ENCODE data around the gene WDR37. TPM values are rescaled to one million over a fixed set of nuclear protein-coding genes. Genes with fewer than 3 reads are reported as not detected.
A peak's percentile ranks its signal among the peaks of the same experiment; 100 is the strongest.
"Not testable (repeated sequence)": the region's sequence is repeated elsewhere in the genome, so short reads cannot be mapped to it uniquely, and the experiment has no call there.

WDR37 gene
- total and polyA plus RNA-seq, 4 donors: 18.7 to 32.6 (median 28.9) TPM

DNA sequence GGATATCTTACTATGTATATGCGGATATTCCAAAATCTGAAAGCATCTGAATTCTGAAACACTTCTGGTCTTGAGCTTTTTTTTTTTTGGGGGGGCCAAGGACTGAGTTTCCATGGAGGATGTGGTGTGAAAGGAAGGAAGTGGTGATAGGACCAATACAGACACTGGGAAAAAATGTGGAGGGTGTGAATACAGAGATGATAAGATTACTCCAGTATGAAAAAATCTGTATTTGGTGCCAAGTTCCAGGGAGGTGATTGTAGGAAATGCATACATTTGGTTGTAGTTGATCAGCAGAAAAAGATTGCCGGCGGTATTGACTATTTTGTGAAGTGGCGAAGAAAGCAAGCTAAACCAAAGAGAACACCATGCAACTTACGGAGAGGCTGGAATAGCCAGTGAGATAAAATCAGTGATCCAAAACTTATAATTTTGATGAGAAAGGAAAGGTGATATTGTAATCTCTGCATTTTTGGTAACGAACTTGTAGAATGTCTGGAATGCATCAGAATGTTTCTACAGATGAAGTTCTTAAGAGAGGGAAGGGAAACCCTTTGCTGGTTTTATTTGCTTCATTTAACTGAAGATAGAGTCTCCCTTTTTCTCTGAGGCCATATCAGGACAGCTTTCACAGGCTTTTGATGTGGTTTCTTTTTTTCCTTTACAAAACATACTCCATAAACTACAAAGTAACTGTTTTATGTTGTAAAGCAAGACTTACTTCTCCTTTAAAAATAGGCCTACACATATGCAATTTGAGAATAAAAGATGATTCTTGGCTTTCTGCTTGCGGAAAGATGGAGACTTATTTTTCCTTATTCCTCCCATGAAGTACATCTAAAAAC lies 6.0 kb downstream of the WDR37 start:
- H3K4me3 ChIP-seq (ENCODE audit: low read depth, low read length): no peak overlapping the region
- DNase-seq (ENCODE audit: low read depth in 4 of 6, low spot score in 6 of 6): no peak
- H3K9me3 ChIP-seq (ENCODE audit: control insufficient read depth, insufficient read depth, low read length): no peaks in the 10 kb centered on the region
- H3K36me3 ChIP-seq (ENCODE audit: control insufficient read depth, insufficient read depth, low read length): peaks cover 3% of the 10 kb centered on the region
- H3K27me3 ChIP-seq (ENCODE audit: control insufficient read depth, insufficient read depth, low read length): no peaks in the 10 kb centered on the region
- no peak overlapping the region for H3K27ac ChIP-seq (ENCODE audit: low read depth, low read length)
- H3K4me1 ChIP-seq (ENCODE audit: control insufficient read depth, insufficient read depth, low read length): peaks cover 5% of the 10 kb centered on the region
- WGBS (ENCODE audit: insufficient coverage): 94% methylated on average over 5 of the region's 7 CpGs

DNA sequence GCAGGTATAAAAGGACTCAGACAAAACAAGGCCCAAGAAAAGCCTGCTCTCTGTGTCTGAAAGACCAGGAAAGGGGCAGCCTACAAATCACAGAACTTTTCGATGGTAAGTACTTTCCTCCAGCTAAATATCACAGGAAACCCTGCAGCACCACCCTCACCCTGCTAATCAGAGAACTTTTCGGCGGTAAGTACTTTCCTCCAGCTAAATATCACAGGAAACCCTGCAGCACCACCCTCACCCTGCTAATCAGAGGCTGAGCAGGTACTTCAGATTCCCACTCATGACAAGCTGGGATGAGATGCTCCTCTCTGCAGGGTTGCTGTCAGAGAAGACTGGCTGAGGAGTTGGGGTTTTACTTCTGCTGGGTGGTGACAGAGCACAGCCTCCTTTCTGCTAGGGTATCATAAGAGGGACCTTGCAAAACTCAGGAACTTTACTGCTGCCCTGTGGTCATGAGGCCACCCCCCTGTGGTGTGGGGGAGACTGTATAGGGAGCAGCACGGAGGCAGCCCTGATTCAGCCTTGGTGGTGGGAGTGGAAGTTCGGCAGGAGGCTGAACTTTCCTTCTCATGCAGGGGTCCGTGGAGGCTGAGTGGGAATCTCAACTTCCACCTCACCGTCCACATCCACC lies 7.2 kb downstream of the WDR37 start:
- DNase-seq (ENCODE audit: low read depth in 4 of 6, low spot score in 6 of 6): no peak
- H3K27me3 ChIP-seq (ENCODE audit: control insufficient read depth, insufficient read depth, low read length): no peaks in the 10 kb centered on the region
- peaks cover 3% of the 10 kb centered on the region for H3K36me3 ChIP-seq (ENCODE audit: control insufficient read depth, insufficient read depth, low read length)
- no peak overlapping the region for H3K27ac ChIP-seq (ENCODE audit: low read depth, low read length)
- no peaks in the 10 kb centered on the region for H3K9me3 ChIP-seq (ENCODE audit: control insufficient read depth, insufficient read depth, low read length)
- no peaks in the 10 kb centered on the region for H3K4me1 ChIP-seq (ENCODE audit: control insufficient read depth, insufficient read depth, low read length)
- H3K4me3 ChIP-seq (ENCODE audit: low read depth, low read length): no peak overlapping the region
- WGBS (ENCODE audit: insufficient coverage): 98% methylated on average over 5 of the region's 7 CpGs

DNA sequence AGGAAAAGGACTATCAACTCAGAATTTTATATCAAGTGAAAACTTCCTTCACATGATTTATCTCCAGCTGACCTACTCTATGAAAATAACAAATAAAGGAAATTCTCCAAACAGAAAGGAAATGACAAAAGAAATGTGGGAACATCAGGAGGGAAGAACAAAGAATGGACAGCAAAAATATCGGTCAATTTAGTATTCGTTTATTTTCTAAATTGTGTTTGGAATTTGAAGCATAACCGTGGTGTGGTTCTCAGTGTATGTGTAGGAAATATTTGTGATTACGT lies 8.7 kb downstream of the WDR37 start:
- Histone ChIP-seq H3K4me1 (ENCODE audit: control insufficient read depth, insufficient read depth, low read length) (no peaks in the 10 kb centered on the region), H3K27ac (ENCODE audit: low read depth, low read length) (no peak overlapping the region), H3K27me3 (ENCODE audit: control insufficient read depth, insufficient read depth, low read length) (no peaks in the 10 kb centered on the region), H3K9me3 (ENCODE audit: control insufficient read depth, insufficient read depth, low read length) (no peaks in the 10 kb centered on the region), H3K4me3 (ENCODE audit: low read depth, low read length) (no peak overlapping the region), H3K36me3 (ENCODE audit: control insufficient read depth, insufficient read depth, low read length) (peaks cover under 1% of the 10 kb centered on the region)
- DNase-seq (ENCODE audit: low read depth in 4 of 6, low spot score in 6 of 6): no peak
- 100% methylated on average over 3 of the region's 4 CpGs for WGBS (ENCODE audit: insufficient coverage)

DNA sequence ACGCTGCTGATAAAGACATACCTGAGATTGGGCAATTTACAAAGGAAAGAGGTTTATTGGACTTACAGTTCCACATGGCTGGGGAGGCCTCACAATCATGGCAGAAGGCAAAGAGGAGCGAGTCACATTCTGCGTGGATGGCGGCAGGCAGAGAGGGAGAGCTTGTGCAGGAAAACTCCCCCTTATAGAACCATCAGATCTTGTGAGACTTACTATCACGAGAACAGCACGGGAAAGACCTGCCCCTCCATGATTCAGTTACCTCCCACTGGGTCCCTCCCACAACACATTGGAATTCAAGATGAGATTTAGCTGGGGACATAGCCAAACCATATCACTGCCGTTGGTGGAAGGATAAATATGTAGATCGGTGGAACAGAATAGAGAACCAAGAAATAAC lies 10.5 kb downstream of the WDR37 start:
- not testable (repeated sequence) for H3K9me3 ChIP-seq (ENCODE audit: control insufficient read depth, insufficient read depth, low read length); H3K36me3 ChIP-seq (ENCODE audit: control insufficient read depth, insufficient read depth, low read length)
- WGBS (ENCODE audit: insufficient coverage): 100% methylated on average over 2 of the region's 8 CpGs

DNA sequence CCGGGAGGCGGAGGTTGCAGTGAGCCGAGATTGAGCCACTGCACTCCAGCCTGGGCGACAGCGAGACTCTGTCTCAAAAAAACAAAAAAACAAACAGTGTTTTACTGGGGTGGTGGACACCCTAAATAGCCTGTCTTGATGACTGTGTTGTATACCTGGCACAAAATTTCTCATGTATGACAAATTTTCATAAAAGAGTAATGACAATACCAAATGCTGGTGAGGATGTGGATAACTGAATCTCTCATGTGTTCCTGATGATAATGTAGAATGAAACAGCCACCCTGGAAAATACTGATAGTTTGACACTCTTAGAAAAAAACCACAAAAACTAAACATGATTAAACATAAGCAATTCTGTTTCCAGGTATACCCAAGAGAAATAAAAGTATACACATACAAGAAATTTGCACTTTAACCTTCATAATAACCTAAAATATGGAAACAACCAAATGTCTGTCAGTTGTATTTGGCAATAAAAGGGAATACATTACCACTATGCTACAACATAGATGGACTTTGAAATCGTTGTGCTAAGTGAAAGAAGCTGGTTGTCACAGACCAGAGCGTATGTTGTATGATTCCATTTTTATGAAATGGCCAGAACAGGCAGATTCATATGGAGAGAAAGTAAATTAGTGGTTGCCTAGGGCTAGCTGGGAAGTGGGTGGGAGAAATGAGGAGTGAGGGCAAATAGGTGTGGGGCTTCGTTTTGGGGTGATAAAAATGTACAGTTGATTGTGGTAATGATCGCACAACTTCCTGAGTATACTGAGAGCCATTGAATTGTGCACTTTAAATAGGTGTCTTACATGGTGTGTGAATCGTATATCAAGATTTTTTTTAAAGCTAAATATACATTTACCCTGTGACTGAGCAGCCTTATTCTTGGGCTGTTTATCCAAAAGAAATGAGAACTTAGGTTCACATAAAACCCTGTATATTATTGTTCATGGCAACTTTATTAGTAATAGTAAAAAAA lies 12.5 kb downstream of the WDR37 start:
- H3K4me3 ChIP-seq (ENCODE audit: low read depth, low read length): no peak overlapping the region
- no peak overlapping the region for H3K27ac ChIP-seq (ENCODE audit: low read depth, low read length)
- no peaks in the 10 kb centered on the region for H3K4me1 ChIP-seq (ENCODE audit: control insufficient read depth, insufficient read depth, low read length)
- no peak for DNase-seq (ENCODE audit: low read depth in 4 of 6, low spot score in 6 of 6)
- no peaks in the 10 kb centered on the region for H3K27me3 ChIP-seq (ENCODE audit: control insufficient read depth, insufficient read depth, low read length)
- 85% methylated on average over 3 of the region's 10 CpGs for WGBS (ENCODE audit: insufficient coverage)
- no peaks in the 10 kb centered on the region for H3K9me3 ChIP-seq (ENCODE audit: control insufficient read depth, insufficient read depth, low read length)
- peaks cover 7% of the 10 kb centered on the region for H3K36me3 ChIP-seq (ENCODE audit: control insufficient read depth, insufficient read depth, low read length)

More for the DNA sequence above, 10.5 kb downstream of the WDR37 start:
- not testable (repeated sequence) for H3K27ac ChIP-seq (ENCODE audit: low read depth, low read length); DNase-seq (ENCODE audit: low read depth in 4 of 6, low spot score in 6 of 6); H3K27me3 ChIP-seq (ENCODE audit: control insufficient read depth, insufficient read depth, low read length); H3K4me1 ChIP-seq (ENCODE audit: control insufficient read depth, insufficient read depth, low read length); H3K4me3 ChIP-seq (ENCODE audit: low read depth, low read length)

DNA sequence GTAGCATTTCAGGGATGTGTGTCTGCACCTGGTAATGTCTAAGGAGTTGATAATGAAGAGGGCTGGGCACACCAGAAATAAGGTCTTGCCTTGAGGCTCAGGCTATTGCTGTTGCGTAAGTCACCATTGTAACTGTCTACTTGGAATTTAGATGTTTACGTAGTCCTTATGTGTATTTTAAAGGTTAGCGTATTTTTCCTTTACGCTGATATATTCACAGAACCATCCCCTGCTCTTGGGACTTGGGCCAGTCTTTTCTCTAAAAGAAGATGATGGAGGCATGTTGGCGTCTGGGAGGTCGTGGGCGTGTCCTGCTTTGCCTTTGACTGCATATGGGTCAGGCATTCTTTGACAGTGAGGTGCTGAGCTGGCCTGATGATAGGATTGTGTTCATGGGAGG lies 14.7 kb downstream of the WDR37 start:
- 77% methylated on average over 3 of the region's 7 CpGs for WGBS (ENCODE audit: insufficient coverage)
- no peaks in the 10 kb centered on the region for H3K9me3 ChIP-seq (ENCODE audit: control insufficient read depth, insufficient read depth, low read length)
- H3K4me3 ChIP-seq (ENCODE audit: low read depth, low read length): no peak overlapping the region
- no peak for DNase-seq (ENCODE audit: low read depth in 4 of 6, low spot score in 6 of 6)
- no peak overlapping the region for H3K27ac ChIP-seq (ENCODE audit: low read depth, low read length)
- no peaks in the 10 kb centered on the region for H3K4me1 ChIP-seq (ENCODE audit: control insufficient read depth, insufficient read depth, low read length)
- peaks cover 22% of the 10 kb centered on the region for H3K36me3 ChIP-seq (ENCODE audit: control insufficient read depth, insufficient read depth, low read length)
- no peaks in the 10 kb centered on the region for H3K27me3 ChIP-seq (ENCODE audit: control insufficient read depth, insufficient read depth, low read length)

DNA sequence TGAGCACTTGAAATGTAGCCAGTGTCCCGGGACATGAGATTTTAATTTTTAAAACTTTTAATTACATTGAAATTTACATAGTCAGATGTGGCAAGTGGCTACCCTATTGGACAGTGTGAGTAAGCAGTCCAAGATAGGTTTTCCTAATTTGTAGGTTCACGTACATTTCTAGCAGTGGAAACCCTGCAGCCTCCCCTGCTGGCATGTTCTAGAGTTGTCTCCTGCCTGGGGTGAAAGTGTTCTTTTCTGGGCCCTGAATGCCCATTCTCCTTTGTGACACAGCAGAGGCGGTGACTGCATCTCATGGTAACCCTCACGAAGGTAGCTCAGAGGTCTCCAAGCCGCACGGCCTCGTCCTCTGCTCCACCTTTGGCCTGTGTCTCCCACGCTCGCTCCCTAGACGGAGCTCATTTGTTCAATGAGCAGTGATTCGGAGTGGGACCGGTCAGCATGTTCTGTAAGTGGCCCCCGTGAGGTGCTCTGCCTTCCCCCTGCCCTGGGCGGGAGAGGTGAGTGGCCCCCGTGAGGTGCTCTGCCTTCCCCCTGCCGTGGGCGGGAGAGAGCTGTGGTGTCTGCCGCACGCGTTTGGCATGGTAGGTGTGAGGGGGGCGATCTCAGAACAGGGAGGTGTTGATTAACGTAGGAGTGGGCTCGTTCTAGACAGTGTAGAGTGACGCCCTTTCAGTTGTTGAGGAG lies 18.0 kb downstream of the WDR37 start:
- Histone ChIP-seq H3K4me3 (ENCODE audit: low read depth, low read length) (no peak overlapping the region), H3K27me3 (ENCODE audit: control insufficient read depth, insufficient read depth, low read length) (no peaks in the 10 kb centered on the region), H3K4me1 (ENCODE audit: control insufficient read depth, insufficient read depth, low read length) (no peaks in the 10 kb centered on the region), H3K9me3 (ENCODE audit: control insufficient read depth, insufficient read depth, low read length) (no peaks in the 10 kb centered on the region), H3K36me3 (ENCODE audit: control insufficient read depth, insufficient read depth, low read length) (peaks cover 29% of the 10 kb centered on the region), H3K27ac (ENCODE audit: low read depth, low read length) (no peak overlapping the region)
- WGBS (ENCODE audit: insufficient coverage): 95% methylated on average over 23 of the region's 24 CpGs
- DNase-seq (ENCODE audit: low read depth in 4 of 6, low spot score in 6 of 6): no peak

DNA sequence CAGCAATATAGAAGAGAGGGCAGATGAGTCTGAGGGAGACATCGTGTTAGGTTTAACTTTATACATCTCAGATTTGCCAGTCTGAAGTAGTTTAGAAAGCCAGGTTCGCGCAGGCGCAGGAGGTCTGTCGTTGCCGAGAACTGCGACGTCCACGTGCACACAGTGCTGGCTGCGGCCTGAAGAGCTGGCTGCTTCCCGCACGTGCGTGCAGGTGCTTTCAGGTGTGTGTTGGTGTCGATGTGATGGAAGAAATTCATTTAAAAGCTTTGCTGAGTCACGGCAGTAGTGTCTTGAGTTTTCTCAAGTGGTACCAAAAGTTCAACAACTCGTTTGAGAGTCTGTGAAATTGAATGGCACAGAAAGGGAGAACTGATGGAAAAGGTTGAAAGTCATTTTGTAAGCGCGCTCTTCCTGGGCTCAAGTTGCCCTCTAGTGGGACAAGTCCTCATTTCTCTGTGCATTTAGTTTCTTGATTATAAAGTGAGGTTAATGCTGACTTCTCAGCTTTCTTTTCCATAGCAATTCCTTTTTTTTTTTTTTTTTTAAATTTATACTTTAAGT lies 18.6 kb downstream of the WDR37 start:
- Histone ChIP-seq H3K4me1 (ENCODE audit: control insufficient read depth, insufficient read depth, low read length) (no peaks in the 10 kb centered on the region), H3K36me3 (ENCODE audit: control insufficient read depth, insufficient read depth, low read length) (peaks cover 34% of the 10 kb centered on the region), H3K27ac (ENCODE audit: low read depth, low read length) (no peak overlapping the region), H3K27me3 (ENCODE audit: control insufficient read depth, insufficient read depth, low read length) (no peaks in the 10 kb centered on the region), H3K4me3 (ENCODE audit: low read depth, low read length) (no peak overlapping the region), H3K9me3 (ENCODE audit: control insufficient read depth, insufficient read depth, low read length) (no peaks in the 10 kb centered on the region)
- DNase-seq (ENCODE audit: low read depth in 4 of 6, low spot score in 6 of 6): peak in 2 of 6 donors; percentile 9 to 25
- WGBS (ENCODE audit: insufficient coverage): 88% methylated on average over 15 of the region's 18 CpGs

DNA sequence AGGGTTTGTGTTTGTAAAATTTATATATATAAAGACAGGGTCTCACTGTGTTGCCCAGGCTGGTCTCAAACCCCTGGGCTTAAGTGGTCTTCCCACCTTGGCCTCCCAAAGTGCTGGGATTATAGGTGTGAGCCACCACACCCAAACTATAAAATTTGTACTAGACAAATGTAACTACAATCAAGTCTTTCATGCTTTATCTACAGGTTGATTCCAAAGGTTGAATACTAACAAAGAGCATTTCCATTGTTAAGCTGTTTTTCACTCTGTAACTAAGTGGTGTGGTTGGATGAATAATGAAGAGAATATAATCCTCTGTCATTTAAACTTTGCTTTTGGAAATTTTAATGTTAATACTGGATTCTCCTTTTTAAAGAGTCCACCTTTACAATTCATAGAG lies 22.5 kb downstream of the WDR37 start:
- DNase-seq (ENCODE audit: low read depth in 4 of 6, low spot score in 6 of 6): no peak
- H3K4me3 ChIP-seq (ENCODE audit: low read depth, low read length): no peak overlapping the region
- H3K9me3 ChIP-seq (ENCODE audit: control insufficient read depth, insufficient read depth, low read length): no peaks in the 10 kb centered on the region
- H3K36me3 ChIP-seq (ENCODE audit: control insufficient read depth, insufficient read depth, low read length): peaks cover 40% of the 10 kb centered on the region
- H3K4me1 ChIP-seq (ENCODE audit: control insufficient read depth, insufficient read depth, low read length): no peaks in the 10 kb centered on the region
- H3K27ac ChIP-seq (ENCODE audit: low read depth, low read length): no peak overlapping the region
- H3K27me3 ChIP-seq (ENCODE audit: control insufficient read depth, insufficient read depth, low read length): no peaks in the 10 kb centered on the region

All from spinal cord (tissue), 10 donors.